IPS-18c (cell line): ENCODE data around the gene LRRTM4.
"Not testable (repeated sequence)": the region's sequence is repeated elsewhere in the genome, so short reads cannot be mapped to it uniquely, and the experiment has no call there.

Source experiments
- H3K4me3 ChIP-seq: 2 replicates; pipeline ENCODE4 v1.7.0; 2013; ENCODE audit warnings: low read depth, mild to moderate bottlenecking, low read length, moderate library complexity; ENCODE audit not compliant: insufficient read depth
- H3K9me3 ChIP-seq: one replicate; pipeline ENCODE4 v1.6.1; 2013; ENCODE audit warnings: mild to moderate bottlenecking, low read length, moderate library complexity; ENCODE audit not compliant: control insufficient read depth, insufficient read depth

Gene LRRTM4

DNA sequence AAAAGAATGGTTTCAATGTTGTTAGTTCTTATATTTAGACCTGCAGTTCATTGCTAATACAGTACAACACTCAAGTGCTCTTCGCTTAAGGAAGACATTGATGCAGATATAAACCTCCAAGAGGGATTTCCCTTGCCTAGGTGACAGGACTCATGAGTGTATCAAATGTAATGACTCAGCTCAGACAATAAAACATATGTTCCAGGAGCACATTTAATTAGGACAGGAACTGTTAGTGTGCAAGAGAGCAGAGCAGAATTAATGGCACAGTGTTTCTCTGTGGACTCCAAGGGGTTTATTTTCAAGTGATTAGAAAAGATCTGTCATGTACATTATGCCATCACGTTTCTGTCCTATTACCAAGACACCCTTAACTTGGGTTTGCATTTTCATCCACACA, 375.0 kb downstream of the LRRTM4 start:
- Histone ChIP-seq H3K9me3 (no peaks in the 10 kb centered on the region), H3K4me3 (no peak overlapping the region)

DNA sequence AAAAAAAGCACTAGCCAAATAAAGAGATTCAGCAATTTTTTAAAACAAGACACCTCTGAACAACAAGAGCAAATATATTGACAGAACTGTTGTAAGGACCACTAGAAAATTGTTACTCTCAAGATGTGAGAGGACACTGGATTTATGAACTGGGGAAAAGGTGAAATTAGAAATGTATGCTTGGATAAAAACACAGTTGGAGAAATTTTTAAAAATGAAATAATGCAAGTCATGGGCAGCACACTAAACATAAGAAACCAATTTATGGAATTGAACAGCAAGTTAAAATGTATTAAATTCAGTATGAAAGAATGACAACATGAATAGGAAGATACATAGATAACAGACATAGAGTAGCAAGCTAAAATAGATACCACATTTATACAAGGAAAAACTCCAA, 377.4 kb downstream of the LRRTM4 start:
- Histone ChIP-seq H3K4me3 (no peak overlapping the region), H3K9me3 (no peaks in the 10 kb centered on the region)

DNA sequence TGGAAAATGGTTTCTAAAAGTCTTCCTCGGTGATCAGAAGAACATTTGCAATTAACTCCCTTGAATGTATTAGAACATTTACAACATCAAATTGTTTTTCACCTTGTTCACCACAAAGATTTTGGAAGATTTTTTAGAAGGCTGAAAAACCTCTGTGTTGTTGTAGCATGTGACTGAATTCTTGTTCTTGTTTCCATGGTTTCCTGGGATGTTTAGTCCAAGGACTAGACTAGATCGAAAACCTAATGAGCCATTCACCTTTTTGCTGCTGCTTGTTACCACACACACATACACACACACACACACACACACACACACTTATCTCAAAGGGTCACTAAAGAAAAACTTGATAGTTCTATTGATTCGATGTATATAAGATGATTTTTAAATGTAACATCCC, 380.0 kb downstream of the LRRTM4 start:
- H3K9me3 ChIP-seq: no peaks in the 10 kb centered on the region
- H3K4me3 ChIP-seq: no peak overlapping the region

DNA sequence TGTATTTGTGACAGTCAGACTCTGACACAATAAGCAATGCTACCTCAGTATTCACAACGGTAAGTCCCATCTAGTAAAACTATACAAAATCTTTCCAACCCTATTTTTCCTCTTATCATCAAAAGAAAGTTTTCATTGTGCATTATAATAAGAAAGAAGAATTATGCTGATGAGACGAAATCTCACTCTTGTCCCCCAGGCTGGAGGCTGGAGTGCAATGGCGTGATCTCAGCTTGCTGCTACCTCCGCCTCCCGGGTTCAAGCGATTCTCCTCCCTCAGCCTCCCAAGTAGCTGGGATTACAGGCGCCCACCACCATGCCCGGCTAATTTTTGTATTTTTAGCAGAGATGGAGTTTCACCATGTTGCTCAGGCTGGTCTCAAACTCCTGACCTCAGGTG, 393.7 kb downstream of the LRRTM4 start:
- not testable (repeated sequence) for H3K4me3 ChIP-seq, H3K9me3 ChIP-seq

DNA sequence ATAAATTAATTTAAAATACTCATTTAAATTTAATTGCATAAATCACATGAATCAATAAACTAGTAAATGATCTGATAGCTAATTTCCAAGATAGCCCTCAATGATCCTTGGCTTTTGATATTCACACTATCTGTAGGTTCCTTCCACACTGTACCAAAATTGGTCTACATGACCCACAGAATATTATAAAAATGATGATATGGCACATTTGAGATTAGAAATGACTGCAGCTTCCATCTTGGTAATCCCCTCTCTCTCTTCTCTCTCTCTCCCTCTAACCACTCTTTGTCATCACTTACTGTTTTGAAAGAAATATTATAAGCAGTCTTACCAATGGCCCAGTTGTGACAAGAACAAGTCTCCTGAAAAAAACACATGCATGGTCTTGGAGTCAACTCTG, 394.8 kb downstream of the LRRTM4 start:
- no peak overlapping the region for H3K4me3 ChIP-seq

DNA sequence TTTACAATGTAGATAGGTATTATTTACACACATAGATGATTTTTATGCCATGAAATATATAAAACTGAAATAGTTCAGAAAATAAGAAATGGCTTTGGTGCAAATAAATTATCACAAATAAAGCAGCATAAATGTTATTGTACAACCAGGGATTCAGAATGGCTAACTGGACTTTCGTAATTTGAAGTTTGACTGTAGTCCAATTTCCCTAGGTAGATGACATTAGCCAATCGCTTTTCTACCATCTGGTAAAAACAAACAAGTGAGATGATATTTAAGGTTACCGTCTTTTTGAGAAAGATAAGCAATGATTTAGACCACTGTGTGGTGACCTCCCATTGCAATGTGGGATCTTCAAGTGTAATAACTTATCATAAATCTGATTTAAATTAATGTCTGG, 400.7 kb downstream of the LRRTM4 start:
- Histone ChIP-seq H3K9me3 (no peaks in the 10 kb centered on the region), H3K4me3 (no peak overlapping the region)

More for the DNA sequence above, 394.8 kb downstream of the LRRTM4 start:
- no peaks in the 10 kb centered on the region for H3K9me3 ChIP-seq

DNA sequence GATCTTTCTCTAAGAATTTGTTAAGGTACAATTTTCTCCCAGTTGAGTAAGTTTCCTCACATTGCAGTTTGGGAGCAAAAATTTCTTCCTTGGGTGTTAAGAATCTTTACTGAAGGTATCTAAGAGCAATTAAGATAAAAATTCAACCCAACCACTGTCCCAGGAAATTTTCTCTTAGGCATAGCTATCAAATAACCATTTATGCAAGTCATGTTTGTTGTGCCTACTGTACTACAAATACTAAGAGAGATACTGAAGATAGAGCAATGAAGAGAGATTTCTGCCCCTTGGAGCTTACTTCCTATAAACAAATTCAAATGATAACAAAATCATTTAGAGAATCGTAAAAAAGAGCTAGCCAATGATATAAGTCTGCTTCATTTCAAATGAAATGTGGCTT, 402.8 kb downstream of the LRRTM4 start:
- H3K9me3 ChIP-seq: no peaks in the 10 kb centered on the region

DNA sequence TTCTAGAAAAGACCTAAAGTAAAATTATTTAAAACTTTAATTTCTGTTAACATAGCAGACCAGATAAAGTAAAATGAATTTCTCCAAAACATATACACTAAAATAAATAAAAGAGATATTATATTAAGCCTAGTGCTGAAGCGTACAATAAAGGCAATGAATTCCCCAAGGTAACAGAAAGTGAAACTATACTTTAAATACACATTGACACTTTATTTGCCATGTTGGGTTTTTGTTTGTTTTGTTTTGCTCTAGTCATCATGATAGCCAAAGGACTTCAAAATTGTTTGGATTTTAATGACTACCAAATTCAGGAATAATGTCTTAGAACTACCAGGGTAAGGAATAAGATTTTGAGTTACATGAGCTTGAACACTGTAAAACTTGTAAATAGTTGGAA, 413.3 kb downstream of the LRRTM4 start:
- Histone ChIP-seq H3K4me3 (no peak overlapping the region), H3K9me3 (no peaks in the 10 kb centered on the region)

More for the DNA sequence above, 402.8 kb downstream of the LRRTM4 start:
- H3K4me3 ChIP-seq: no peak overlapping the region

DNA sequence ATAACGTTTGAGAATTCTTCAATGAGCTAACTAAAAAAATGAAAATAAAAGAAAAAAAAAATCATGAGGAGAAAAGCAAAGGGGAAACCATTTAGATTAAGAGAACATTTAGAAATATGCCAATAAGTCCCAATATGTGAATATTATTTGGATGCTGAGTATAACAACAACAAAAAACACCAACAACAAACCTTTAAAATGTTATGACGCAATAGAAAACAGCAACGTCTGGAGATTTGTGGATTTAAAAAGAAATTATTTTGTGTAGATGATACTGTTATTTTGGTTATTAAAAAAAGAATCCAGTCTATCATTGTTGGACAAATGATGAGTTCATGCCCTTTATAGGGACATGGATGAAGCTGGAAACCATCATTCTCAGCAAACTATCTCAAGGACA, 417.2 kb downstream of the LRRTM4 start:
- no peak overlapping the region for H3K4me3 ChIP-seq
- no peaks in the 10 kb centered on the region for H3K9me3 ChIP-seq

DNA sequence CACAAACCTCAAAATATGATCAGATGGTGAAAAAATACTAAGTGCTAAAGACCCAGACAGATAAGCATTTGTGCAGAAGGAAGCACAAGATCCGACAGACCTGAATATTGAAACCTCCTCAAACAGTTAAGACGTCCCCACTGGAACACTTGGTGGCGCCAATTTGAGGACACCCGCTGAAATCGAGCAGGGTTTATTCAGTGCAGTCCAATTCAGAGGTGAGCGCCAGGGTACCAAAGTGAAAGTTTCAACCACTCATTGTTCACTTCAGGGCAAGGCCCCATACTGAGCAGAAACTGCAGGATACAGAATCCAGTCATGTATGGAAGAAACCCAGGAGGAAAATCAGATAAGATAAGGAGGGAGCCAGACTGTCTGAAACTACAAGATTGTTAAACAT, 417.6 kb downstream of the LRRTM4 start:
- H3K4me3 ChIP-seq: no peak overlapping the region
- no peaks in the 10 kb centered on the region for H3K9me3 ChIP-seq

DNA sequence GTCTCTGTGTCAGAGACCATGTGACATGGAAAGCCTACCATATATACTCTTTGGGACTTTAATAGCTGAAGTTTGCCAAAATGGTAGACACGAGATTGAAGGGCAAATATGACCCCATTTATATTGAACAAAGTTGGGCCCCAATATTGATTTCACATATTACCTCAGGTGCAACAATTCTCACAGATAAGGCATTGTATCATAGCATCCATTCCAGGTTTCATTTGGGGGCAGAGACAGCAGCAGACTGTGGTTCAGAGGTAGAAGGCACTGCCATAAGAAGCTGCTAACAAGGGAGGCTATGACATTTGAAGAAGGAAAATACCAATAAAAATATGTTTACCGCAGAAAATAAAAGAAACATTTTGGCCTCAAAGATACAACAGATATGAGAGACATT, 419.2 kb downstream of the LRRTM4 start:
- no peaks in the 10 kb centered on the region for H3K9me3 ChIP-seq
- no peak overlapping the region for H3K4me3 ChIP-seq

DNA sequence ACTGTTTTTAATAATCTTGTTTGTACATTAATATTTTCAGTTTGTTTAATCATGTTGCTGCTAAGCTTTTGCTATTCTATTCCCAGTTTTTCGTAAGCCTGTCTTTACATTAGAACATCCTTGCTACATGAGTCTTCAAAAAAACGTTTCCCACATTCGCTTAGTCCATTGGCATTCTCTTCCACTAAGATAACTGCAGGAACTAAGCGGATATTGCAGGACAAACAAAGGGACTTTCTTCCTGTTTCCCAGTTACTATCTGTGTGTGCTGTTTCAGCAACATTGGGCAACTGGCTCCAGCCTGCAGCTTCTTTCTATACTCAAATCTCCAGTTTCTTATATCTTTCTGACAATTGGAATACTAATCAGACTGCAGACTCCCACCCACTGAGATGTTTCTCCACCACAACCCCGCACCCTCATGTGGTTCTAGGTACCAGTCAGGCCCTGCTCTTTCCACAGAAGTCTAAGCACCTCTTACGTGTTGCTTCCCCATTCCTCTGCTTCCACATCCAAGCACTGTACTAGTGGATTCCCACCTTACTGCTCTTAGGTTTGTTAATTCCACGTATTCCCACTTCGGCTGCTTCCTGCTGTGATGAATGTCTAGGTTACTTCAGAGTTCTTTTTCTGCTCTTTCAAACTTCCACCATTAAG, 420.3 kb downstream of the LRRTM4 start:
- Histone ChIP-seq H3K4me3 (no peak overlapping the region), H3K9me3 (no peaks in the 10 kb centered on the region)

DNA sequence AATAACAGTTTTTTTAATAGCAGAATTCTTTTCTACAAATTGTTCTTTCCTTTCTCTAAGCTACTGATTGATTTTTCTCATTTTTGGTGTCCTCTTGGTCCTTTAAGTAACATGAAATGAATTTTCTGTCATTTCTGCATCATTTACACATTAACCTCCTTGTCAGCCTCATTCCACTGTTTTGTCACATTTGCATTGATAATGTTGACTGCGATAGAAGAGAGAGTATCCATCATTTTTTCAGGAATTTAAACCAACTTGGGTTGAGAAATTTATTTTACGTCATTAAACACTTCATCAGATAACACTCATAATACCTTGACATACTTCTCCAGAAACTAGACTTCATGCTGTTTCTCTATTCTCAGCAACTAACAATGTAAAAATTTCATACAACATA, 422.2 kb downstream of the LRRTM4 start:
- H3K4me3 ChIP-seq: no peak overlapping the region
- H3K9me3 ChIP-seq: no peaks in the 10 kb centered on the region

DNA sequence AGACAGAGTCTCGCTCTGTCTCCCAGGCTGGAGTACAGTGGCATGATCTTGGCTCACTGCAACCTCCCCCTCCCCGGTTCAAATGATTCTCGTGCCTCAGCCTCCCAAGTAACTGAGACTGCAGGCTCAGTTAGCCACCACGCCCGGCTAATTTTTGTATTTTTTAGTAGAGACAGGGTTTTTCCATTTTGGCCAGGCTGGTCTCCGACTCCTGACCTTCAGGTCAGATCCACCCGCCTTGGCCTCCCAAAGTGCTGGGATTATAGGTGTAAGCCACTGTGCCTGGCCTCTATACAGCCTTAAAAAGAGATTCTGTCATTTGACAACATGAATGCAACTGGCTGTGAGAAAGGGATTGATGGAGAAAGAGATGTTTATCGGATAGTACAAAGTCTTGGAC, 426.7 kb downstream of the LRRTM4 start:
- not testable (repeated sequence) for H3K9me3 ChIP-seq, H3K4me3 ChIP-seq

DNA sequence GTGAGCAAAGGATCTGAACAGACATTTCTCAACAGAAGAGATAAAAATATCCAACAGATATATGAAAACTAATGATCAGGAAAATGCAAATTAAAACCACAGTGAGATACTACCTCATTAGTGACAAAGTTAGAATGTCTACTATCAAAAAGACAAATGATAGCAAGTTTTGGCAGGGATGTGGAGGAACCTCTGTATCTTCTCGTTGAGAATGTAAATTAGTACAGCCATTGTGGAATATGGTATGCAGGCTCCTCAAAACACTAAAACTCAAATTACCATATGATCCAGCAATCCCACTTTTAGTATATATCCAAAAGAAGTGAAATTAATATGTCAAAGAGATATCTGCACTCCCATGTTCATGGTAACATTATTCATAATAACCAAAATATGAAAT, 427.1 kb downstream of the LRRTM4 start:
- H3K9me3 ChIP-seq: no peaks in the 10 kb centered on the region
- no peak overlapping the region for H3K4me3 ChIP-seq

DNA sequence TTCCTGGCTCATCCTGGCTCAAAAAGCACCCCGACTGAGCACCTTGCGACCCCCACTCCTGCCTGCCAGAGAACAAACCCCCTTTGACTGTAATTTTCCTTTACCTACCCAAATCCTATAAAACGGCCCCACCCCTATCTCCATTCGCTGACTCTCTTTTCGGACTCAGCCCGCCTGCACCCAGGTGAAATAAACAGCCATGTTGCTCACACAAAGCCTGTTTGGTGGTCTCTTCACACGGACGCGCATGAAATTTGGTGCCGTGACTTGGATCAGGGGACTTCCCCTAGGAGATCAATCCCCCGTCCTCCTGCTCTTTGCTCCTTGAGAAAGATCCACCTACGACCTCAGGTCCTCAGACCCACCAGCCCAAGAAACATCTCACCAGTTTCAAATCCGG, 433.8 kb downstream of the LRRTM4 start:
- H3K4me3 ChIP-seq: peak overlapping the region; percentile 71
- H3K9me3 ChIP-seq: not testable (repeated sequence)

DNA sequence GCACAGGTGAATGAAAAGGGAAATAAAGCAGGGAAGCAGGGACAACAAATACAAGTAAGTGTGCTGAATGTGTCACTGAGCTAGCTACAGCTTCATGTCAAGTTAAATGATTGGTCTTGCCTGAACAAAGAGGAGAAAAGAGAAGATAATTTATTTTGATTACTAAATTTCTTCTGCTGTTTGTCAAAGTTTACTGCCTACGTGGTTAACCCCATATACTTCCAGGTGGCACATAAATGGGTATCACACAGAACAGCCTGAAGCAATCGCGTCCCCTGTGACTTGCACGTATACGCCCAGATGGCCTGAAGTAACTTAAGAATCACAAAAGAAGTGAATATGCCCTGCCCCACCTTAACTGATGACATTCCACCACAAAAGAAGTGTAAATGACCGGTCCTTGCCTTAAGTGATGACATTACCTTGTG, 434.2 kb downstream of the LRRTM4 start:
- no peak overlapping the region for H3K4me3 ChIP-seq
- H3K9me3 ChIP-seq: no peaks in the 10 kb centered on the region

DNA sequence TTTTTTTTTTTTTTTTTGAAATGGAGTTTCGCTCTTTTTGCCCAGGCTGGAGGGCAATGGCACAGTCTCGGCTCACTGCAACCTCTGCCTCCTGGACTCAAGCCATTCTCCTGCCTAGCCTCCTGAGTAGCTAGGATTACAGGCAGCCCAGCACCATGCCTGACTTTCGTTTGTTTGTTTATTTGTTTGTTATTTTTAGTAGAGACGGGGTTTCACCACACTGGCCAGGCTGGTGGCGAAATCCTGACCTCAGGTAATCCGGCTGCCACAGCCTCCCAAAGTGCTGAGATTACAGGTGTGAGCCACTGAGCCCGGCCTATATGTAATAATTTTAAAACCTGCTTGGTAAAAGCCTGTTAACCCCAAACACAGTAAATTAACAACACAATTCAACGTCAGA, 435.7 kb downstream of the LRRTM4 start:
- Histone ChIP-seq H3K4me3 (no peak overlapping the region), H3K9me3 (no peaks in the 10 kb centered on the region)

DNA sequence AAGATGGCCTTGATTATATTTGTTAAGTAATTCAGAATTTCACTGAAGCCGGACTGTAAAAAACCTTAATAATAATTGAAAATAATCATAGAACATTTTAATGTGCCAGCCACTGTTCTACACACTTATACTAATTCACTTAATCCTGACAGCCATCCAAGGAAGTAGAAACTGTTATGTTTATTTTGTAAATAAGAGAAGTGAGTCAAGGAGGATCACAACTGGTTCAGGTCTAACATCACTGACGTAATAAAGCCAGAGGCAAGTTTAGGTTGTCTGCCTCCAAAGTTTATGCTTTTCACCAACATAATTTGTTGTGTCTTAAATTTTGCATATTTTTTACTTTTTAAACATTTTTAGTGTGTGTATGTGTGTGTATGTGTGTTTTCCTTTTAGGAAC, 436.1 kb downstream of the LRRTM4 start:
- Histone ChIP-seq H3K9me3 (no peaks in the 10 kb centered on the region), H3K4me3 (no peak overlapping the region)
